Activated CD4-positive, alpha-beta T cell treated with anti-CD3 and anti-CD28 coated beads for 36 hours (primary cell): Measurements from ENCODE around the gene PCDHB8. TPM values are rescaled to one million over a fixed set of nuclear protein-coding genes. Genes with fewer than 3 reads are reported as not detected.

Source experiments
- total RNA-seq, 2 experiments: library from RNA; stranded (reverse); gene quantifications; one replicate each; pipeline ENCODE4 v1.2.3, GENCODE V29; 2021

Gene PCDHB8
- total RNA-seq, 2 experiments from 2014 or later: not detected

Other genes starting within 250 kb of the PCDHB8 start
- not detected for gene PCDHAC2, start 211.3 kb upstream of the PCDHB8 start, total RNA-seq
- not detected for gene PCDHB1, start 126.4 kb upstream of the PCDHB8 start, total RNA-seq
- gene PCDHB2, start 83.2 kb upstream of the PCDHB8 start, total RNA-seq: not detected
- gene PCDHB3, start 77.3 kb upstream of the PCDHB8 start, total RNA-seq: not detected
- gene PCDHB4, start 56.0 kb upstream of the PCDHB8 start, total RNA-seq: not detected
- not detected for gene PCDHB5, start 42.6 kb upstream of the PCDHB8 start, total RNA-seq
- gene PCDHB6, start 27.7 kb upstream of the PCDHB8 start, total RNA-seq: not detected
- not detected for gene PCDHB7, start 5.1 kb upstream of the PCDHB8 start, total RNA-seq
- gene PCDHB16, start 4.6 kb downstream of the PCDHB8 start, total RNA-seq: not detected
- not detected for gene PCDHB9, start 9.4 kb downstream of the PCDHB8 start, total RNA-seq
- gene PCDHB10, start 14.6 kb downstream of the PCDHB8 start, total RNA-seq: not detected
- not detected for gene PCDHB11, start 21.8 kb downstream of the PCDHB8 start, total RNA-seq
- not detected for gene PCDHB12, start 30.9 kb downstream of the PCDHB8 start, total RNA-seq
- gene PCDHB13, start 36.1 kb downstream of the PCDHB8 start, total RNA-seq: not detected
- not detected for gene PCDHB14, start 45.6 kb downstream of the PCDHB8 start, total RNA-seq
- gene PCDHB15, start 67.6 kb downstream of the PCDHB8 start, total RNA-seq: not detected
- gene SLC25A2, start 126.3 kb downstream of the PCDHB8 start, total RNA-seq: under 1 TPM; 0.27 to 0.30 TPM
- 10 to 100 TPM; 45.2 to 54.4 TPM for gene TAF7, start 143.0 kb downstream of the PCDHB8 start, total RNA-seq
- gene PCDHGA1, start 152.7 kb downstream of the PCDHB8 start, total RNA-seq: under 1 TPM in 1 of 2 experiments, not detected in 1; 0.05 TPM
- not detected for gene PCDHGA2, start 161.0 kb downstream of the PCDHB8 start, total RNA-seq
- not detected for gene PCDHGA3, start 166.0 kb downstream of the PCDHB8 start, total RNA-seq
- not detected for gene PCDHGB1, start 172.3 kb downstream of the PCDHB8 start, total RNA-seq
- gene PCDHGA4, start 177.2 kb downstream of the PCDHB8 start, total RNA-seq: under 1 TPM; 0.11 TPM
- under 1 TPM; 0.07 to 0.18 TPM for gene PCDHGB2, start 182.2 kb downstream of the PCDHB8 start, total RNA-seq
- under 1 TPM; 0.07 to 0.09 TPM for gene PCDHGA5, start 186.4 kb downstream of the PCDHB8 start, total RNA-seq
- not detected for gene PCDHGB3, start 192.5 kb downstream of the PCDHB8 start, total RNA-seq
- gene PCDHGA6, start 196.1 kb downstream of the PCDHB8 start, total RNA-seq: under 1 TPM; 0.05 to 0.14 TPM
- not detected for gene PCDHGA7, start 205.0 kb downstream of the PCDHB8 start, total RNA-seq
- gene PCDHGB4, start 209.9 kb downstream of the PCDHB8 start, total RNA-seq: under 1 TPM in 1 of 2 experiments, not detected in 1; 0.09 TPM
- gene PCDHGA8, start 214.8 kb downstream of the PCDHB8 start, total RNA-seq: not detected
- gene PCDHGB5, start 220.2 kb downstream of the PCDHB8 start, total RNA-seq: under 1 TPM; 0.05 to 0.09 TPM
- gene PCDHGA9, start 225.0 kb downstream of the PCDHB8 start, total RNA-seq: under 1 TPM in 1 of 2 experiments, not detected in 1; 0.09 TPM
- not detected for gene PCDHGB6, start 230.2 kb downstream of the PCDHB8 start, total RNA-seq
- gene PCDHGA10, start 235.2 kb downstream of the PCDHB8 start, total RNA-seq: under 1 TPM in 1 of 2 experiments, not detected in 1; 0.07 TPM
- gene PCDHGB7, start 239.9 kb downstream of the PCDHB8 start, total RNA-seq: not detected
- under 1 TPM in 1 of 2 experiments, not detected in 1; 0.07 TPM for gene PCDHGA11, start 243.3 kb downstream of the PCDHB8 start, total RNA-seq